ENCODE data around the gene POU5F1. TPM values are rescaled to one million over a fixed set of nuclear protein-coding genes. Genes with fewer than 3 reads are reported as not detected.

Gene POU5F1
- polyA plus RNA-seq, 1 of the 3 experiments (the other 2 are of a cell fraction) = not detected

GRCh38 chr6:31114541-31114878, 56.0 kb downstream of the POU5F1 start, which contains the start of gene PSORS1C1:
PSORS1C1 (plus strand) TSS chr6:31114800; CDS start chr6:31129633, 14,833 bp downstream.
- 0 out of 2 replicates have a peak, but pooled peaks have one; percentile 16 for TF ChIP-seq YY1 (IDR thresholded peaks at IDR 0.05; ENCODE audit: low read depth)
- no peak for TF ChIP-seq CTCF (IDR thresholded peaks at IDR 0.05)
- TF ChIP-seq FOXM1 (IDR thresholded peaks at IDR 0.05; ENCODE audit: low read depth) = no peak
- TF ChIP-seq EP300 (IDR thresholded peaks at IDR 0.05; ENCODE audit: borderline replicate concordance in 1 of 2, low read depth in 1 of 2, low read length in 1 of 2) = peak in 1 of 2 experiments; percentile 60; a peak in 1 of 4 replicates
- TF ChIP-seq TAF1 (IDR thresholded peaks at IDR 0.05; ENCODE audit: borderline replicate concordance, low read depth, low read length) = 0 out of 2 replicates have a peak, but pooled peaks have one; percentile 26
- TF ChIP-seq USF2 (IDR thresholded peaks at IDR 0.05; ENCODE audit: borderline replicate concordance, low read depth, low read length) = no peak
- TF ChIP-seq TEAD4 (IDR thresholded peaks at IDR 0.05; ENCODE audit: borderline replicate concordance, insufficient read depth) = 0 out of 2 replicates have a peak, but pooled peaks have one; percentile 73
- no peak for TF ChIP-seq GABPA (IDR thresholded peaks at IDR 0.05; ENCODE audit: low read depth)
- TF ChIP-seq PBX3 (IDR thresholded peaks at IDR 0.05) = peak; percentile 55; the same call in 1 of the 2 replicates
- 0 out of 2 replicates have a peak, but pooled peaks have one; percentile 22 for TF ChIP-seq REST (IDR thresholded peaks at IDR 0.05; ENCODE audit: low read depth, low read length)
- TF ChIP-seq SIN3A (IDR thresholded peaks at IDR 0.05; ENCODE audit: borderline replicate concordance, low read depth, low read length) = peak; percentile 85; the same call in 1 of the 2 replicates
- TF ChIP-seq TCF12 (IDR thresholded peaks at IDR 0.05) = peak; percentile 84
- no peak for TF ChIP-seq GATA2 (CRISPR knock-in tag; IDR thresholded peaks at IDR 0.05)
- peak; percentile 53; the same call in 1 of the 2 replicates for TF ChIP-seq MAX (IDR thresholded peaks at IDR 0.05; ENCODE audit: low read depth)
- peak; percentile 89 for TF ChIP-seq JUND (IDR thresholded peaks at IDR 0.05)
- no peak for TF ChIP-seq NRF1 (IDR thresholded peaks at IDR 0.05; ENCODE audit: low read depth, low read length)
- TF ChIP-seq POLR2AphosphoS5 (IDR thresholded peaks at IDR 0.05; ENCODE audit: low read depth, low read length) = peak; percentile 76
- TF ChIP-seq NFIC (IDR thresholded peaks at IDR 0.05; ENCODE audit: borderline replicate concordance) = peak; percentile 87
- no peak for TF ChIP-seq RAD21 (IDR thresholded peaks at IDR 0.05; ENCODE audit: low read length)
- TF ChIP-seq FOSL2 (IDR thresholded peaks at IDR 0.05; ENCODE audit: borderline replicate concordance, low read depth) = peak; percentile 93; the same call in 1 of the 2 replicates
- peak; percentile 41 for TF ChIP-seq ELF1 (IDR thresholded peaks at IDR 0.05)
- H3F3A ChIP-seq (replicated peaks; ENCODE audit: insufficient read depth) = peaks cover 5% of the 10 kb centered on the region
- peaks cover 30% of the 10 kb centered on the region for H3K79me2 ChIP-seq (ENCODE audit: insufficient read depth)
- WGBS (ENCODE audit: low lambda C conversion rate) = 3% methylated on average over 3 of the region's 3 CpGs
- CTCF ChIA-PET = interaction anchor here (1.7 to 4.8 kb wide), 2 partner anchors 12 to 13 kb away, joined by 4 to 20 read pairs; no protein-coding TSS in a partner anchor
- H3K27ac ChIP-seq (ENCODE audit: low read depth in 2 of 2, low read length in 1 of 2) = peak within 1 kb of the TSS; percentile 67 to 86
- H2AFZ ChIP-seq (ENCODE audit: low read depth) = peak within 1 kb of the TSS; percentile 58
- no peaks in the 10 kb centered on the region; the same call in 1 of the 2 replicates for H3K27me3 ChIP-seq (ENCODE audit: insufficient read depth)
- POLR2A ChIA-PET = no interaction called here
- H4K20me1 ChIP-seq (ENCODE audit: insufficient read depth) = no peaks in the 10 kb centered on the region
- H3K4me1 ChIP-seq (ENCODE audit: control insufficient read depth in 1 of 2, insufficient read depth in 2 of 2, low read depth in 1 of 2, low read length in 1 of 2) = peaks cover 2 to 12% of the 10 kb centered on the region in 2 experiments; a peak in 3 of 4 replicates
- no peaks in the 10 kb centered on the region for H3K9me2 ChIP-seq
- DNase-seq = no peak
- H3K4me3 ChIP-seq (ENCODE audit: low read depth in 2 of 2, low read length in 1 of 2) = peak within 1 kb of the TSS; percentile 37 to 56; a peak in 3 of 4 replicates
- H3K4me2 ChIP-seq = peak within 1 kb of the TSS; percentile 85
- no peaks in the 10 kb centered on the region for H3K36me3 ChIP-seq (replicated peaks in 1 of 2; ENCODE audit: control insufficient read depth in 1 of 2, insufficient read depth in 2 of 2, low read length in 1 of 2)
- H3K9me3 ChIP-seq = no peaks in the 10 kb centered on the region
- H3K9ac ChIP-seq = peak within 1 kb of the TSS; percentile 69
